Measurements from ENCODE around the gene NT5DC4. TPM values are rescaled to one million over a fixed set of nuclear protein-coding genes. Genes with fewer than 3 reads are reported as not detected.

NT5DC4 gene
- polyA plus RNA-seq, 4 donors = 0.13 to 1.2 (median 0.49) TPM; not detected in 1

- no peak for DNase-seq (ENCODE audit: low read depth in 4 of 4, low spot score in 3 of 4)
These were observed 55.3 kb downstream of the NT5DC4 start for GRCh38 chr2:112776113-112776512.

GRCh38 chr2:112777036-112777435 lies 56.2 kb downstream of the NT5DC4 start:
- DNase-seq (ENCODE audit: low read depth in 4 of 4, low spot score in 3 of 4) = no peak

- no peak for DNase-seq (ENCODE audit: low read depth in 4 of 4, low spot score in 3 of 4)
These were observed 58.8 kb downstream of the NT5DC4 start for GRCh38 chr2:112779598-112779997.

GRCh38 chr2:112782234-112782799 lies 61.5 kb downstream of the NT5DC4 start:
- DNase-seq (ENCODE audit: low read depth in 4 of 4, low spot score in 3 of 4) = no peak

- DNase-seq (ENCODE audit: low read depth in 4 of 4, low spot score in 3 of 4) = no peak
These were observed 62.4 kb downstream of the NT5DC4 start for GRCh38 chr2:112783187-112783714.

- no peak for DNase-seq (ENCODE audit: low read depth in 4 of 4, low spot score in 3 of 4)
These were observed 63.7 kb downstream of the NT5DC4 start, which contains the start of gene IL1A for GRCh38 chr2:112784199-112785189. TSS of gene IL1A (minus strand) at chr2:112784493. CDS start at chr2:112783770, 723 bp downstream.

GRCh38 chr2:112787294-112787693 lies 66.5 kb downstream of the NT5DC4 start:
- no peak for DNase-seq (ENCODE audit: low read depth in 4 of 4, low spot score in 3 of 4)

- no peak for DNase-seq (ENCODE audit: low read depth in 4 of 4, low spot score in 3 of 4)
These were observed 67.0 kb downstream of the NT5DC4 start for GRCh38 chr2:112787729-112788393.

- DNase-seq (ENCODE audit: low read depth in 4 of 4, low spot score in 3 of 4) = no peak
These were observed 67.8 kb downstream of the NT5DC4 start for GRCh38 chr2:112788653-112789052.

Other genes with a start within 250 kb of the NT5DC4 start
- 10 to 100 TPM; 38.7 to 44.6 (median 39.1) TPM for gene TTL, start 238.9 kb upstream of the NT5DC4 start, polyA plus RNA-seq (ENCODE audit: insufficient read length in 4 of 4)
- 10 to 100 TPM; 18.2 to 24.6 (median 23.6) TPM for gene POLR1B, start 178.6 kb upstream of the NT5DC4 start, polyA plus RNA-seq (ENCODE audit: insufficient read length in 4 of 4)
- gene CHCHD5, start 136.4 kb upstream of the NT5DC4 start, polyA plus RNA-seq (ENCODE audit: insufficient read length in 4 of 4) = 10 to 100 TPM; 18.2 to 34.9 (median 23.6) TPM
- gene SLC20A1, start 75.1 kb upstream of the NT5DC4 start, polyA plus RNA-seq (ENCODE audit: insufficient read length in 4 of 4) = 10 to 100 TPM; 26.7 to 47.8 (median 43.9) TPM
- 10 to 100 TPM; 13.4 to 18.8 (median 16.2) TPM for gene CKAP2L, start 43.6 kb downstream of the NT5DC4 start, polyA plus RNA-seq (ENCODE audit: insufficient read length in 4 of 4)
- gene IL1A, start 63.5 kb downstream of the NT5DC4 start, polyA plus RNA-seq (ENCODE audit: insufficient read length in 4 of 4) = under 1 TPM; 0.10 to 0.61 (median 0.19) TPM
- 10 to 100 TPM in 1 of 4 donors, under 1 TPM in 3; 0.56 to 19.0 (median 0.83) TPM for gene IL1B, start 115.8 kb downstream of the NT5DC4 start, polyA plus RNA-seq (ENCODE audit: insufficient read length in 4 of 4)
- gene IL37, start 190.1 kb downstream of the NT5DC4 start, polyA plus RNA-seq (ENCODE audit: insufficient read length in 4 of 4) = not detected

All from left renal pelvis (tissue), 4 donors.